Mesodermal cell (in vitro differentiated cells): ENCODE measurements around the gene AGT.

Experiments used
- H3K27ac ChIP-seq: 2 replicates; pipeline ENCODE4 v1.7.0; 2013; ENCODE audit warnings: mild to moderate bottlenecking, low read depth, low read length, moderate library complexity; ENCODE audit not compliant: severe bottlenecking
- H3K36me3 ChIP-seq: 2 replicates; pipeline ENCODE4 v1.7.1; 2013; ENCODE audit warnings: mild to moderate bottlenecking, low read length, moderate library complexity; ENCODE audit not compliant: control insufficient read depth, insufficient read depth
- H3K4me1 ChIP-seq: one replicate; pipeline ENCODE4 v1.7.1; 2013; ENCODE audit warnings: mild to moderate bottlenecking, low read length; ENCODE audit not compliant: insufficient read depth, control insufficient read depth, poor library complexity, severe bottlenecking
- H3K4me3 ChIP-seq: 2 replicates; pipeline ENCODE4 v1.7.0; 2013; ENCODE audit warnings: low read length, control low read depth, mild to moderate bottlenecking; ENCODE audit not compliant: insufficient read depth, poor library complexity, severe bottlenecking; ENCODE audit errors: extremely low read depth
- H3K9me3 ChIP-seq: 2 replicates; pipeline ENCODE4 v1.7.1; 2013; ENCODE audit warnings: mild to moderate bottlenecking, low read length, moderate library complexity; ENCODE audit not compliant: control insufficient read depth
- WGBS, 2 experiments: methylation state at CpG; one replicate each; pipeline ENCODE4 v1.1.5; 2013; ENCODE audit warnings: missing lambda C conversion rate in 2 of 2; ENCODE audit not compliant: insufficient coverage in 2 of 2; 5-methylcytosine and 5-hydroxymethylcytosine counted together

AGT gene

GRCh38 chr1:230686747-230687146 is 27.2 kb downstream of the AGT start:
- Histone ChIP-seq H3K4me1 (no peaks in the 10 kb centered on the region), H3K36me3 (peaks cover 73% of the 10 kb centered on the region), H3K4me3 (no peak overlapping the region), H3K27ac (no peak overlapping the region), H3K9me3 (no peaks in the 10 kb centered on the region)
- WGBS, 2 experiments = 93 to 100% methylated on average over 3 of the region's 5 CpGs

- H3K4me3 ChIP-seq = no peak overlapping the region
- no peaks in the 10 kb centered on the region for H3K4me1 ChIP-seq
- H3K9me3 ChIP-seq = no peaks in the 10 kb centered on the region
- H3K36me3 ChIP-seq = peaks cover 81% of the 10 kb centered on the region
- H3K27ac ChIP-seq = no peak overlapping the region
- 100% methylated on average over 1 of the region's 5 CpGs for WGBS, 2 experiments
These were observed 28.9 kb downstream of the AGT start for GRCh38 chr1:230684998-230685397.

- H3K4me1 ChIP-seq = no peaks in the 10 kb centered on the region
- H3K9me3 ChIP-seq = no peaks in the 10 kb centered on the region
- H3K36me3 ChIP-seq = peaks cover 80% of the 10 kb centered on the region
- WGBS, 2 experiments = 88% methylated on average over 1 of the region's 2 CpGs; no CpG with 5 or more reads in 1 of the 2 experiments
- H3K27ac ChIP-seq = no peak overlapping the region
- no peak overlapping the region for H3K4me3 ChIP-seq
These were observed 29.8 kb downstream of the AGT start for GRCh38 chr1:230684146-230684545.

- no peak overlapping the region for H3K27ac ChIP-seq
- peaks cover 80% of the 10 kb centered on the region for H3K36me3 ChIP-seq
- H3K4me1 ChIP-seq = no peaks in the 10 kb centered on the region
- no peak overlapping the region for H3K4me3 ChIP-seq
- WGBS, 2 experiments = 96 to 99% methylated on average over 6 to 7 of the region's 9 CpGs
- H3K9me3 ChIP-seq = no peaks in the 10 kb centered on the region
These were observed 30.9 kb downstream of the AGT start for GRCh38 chr1:230682882-230683610.

- H3K36me3 ChIP-seq = peaks cover 79% of the 10 kb centered on the region
- no peak overlapping the region for H3K27ac ChIP-seq
- 78 to 87% methylated on average over 1 to 2 of the region's 3 CpGs for WGBS, 2 experiments
- H3K9me3 ChIP-seq = no peaks in the 10 kb centered on the region
- H3K4me1 ChIP-seq = no peaks in the 10 kb centered on the region
- H3K4me3 ChIP-seq = no peak overlapping the region
These were observed 31.6 kb downstream of the AGT start for GRCh38 chr1:230682274-230682673.

GRCh38 chr1:230681599-230681998 is 32.3 kb downstream of the AGT start:
- Histone ChIP-seq H3K4me3 (no peak overlapping the region), H3K27ac (no peak overlapping the region), H3K36me3 (peaks cover 72% of the 10 kb centered on the region), H3K9me3 (no peaks in the 10 kb centered on the region), H3K4me1 (no peaks in the 10 kb centered on the region)
- 100% methylated on average over 1 of the region's 2 CpGs for WGBS, 2 experiments

GRCh38 chr1:230680300-230681025 is 33.5 kb downstream of the AGT start:
- Histone ChIP-seq H3K9me3 (peaks cover 5% of the 10 kb centered on the region), H3K36me3 (peaks cover 71% of the 10 kb centered on the region), H3K4me3 (no peak overlapping the region), H3K27ac (no peak overlapping the region), H3K4me1 (no peaks in the 10 kb centered on the region)
- 50% methylated on average over 2 of the region's 4 CpGs for WGBS, 2 experiments

GRCh38 chr1:230679825-230680224 is 34.1 kb downstream of the AGT start:
- Histone ChIP-seq H3K9me3 (peaks cover 5% of the 10 kb centered on the region), H3K4me3 (no peak overlapping the region), H3K4me1 (no peaks in the 10 kb centered on the region), H3K36me3 (peaks cover 69% of the 10 kb centered on the region), H3K27ac (no peak overlapping the region)
- WGBS, 2 experiments = 100% methylated on average over 1 to 2 of the region's 2 CpGs

GRCh38 chr1:230679192-230679591 is 34.7 kb downstream of the AGT start:
- Histone ChIP-seq H3K4me3 (no peak overlapping the region), H3K36me3 (peaks cover 69% of the 10 kb centered on the region), H3K27ac (no peak overlapping the region), H3K9me3 (peaks cover 5% of the 10 kb centered on the region), H3K4me1 (no peaks in the 10 kb centered on the region)
- WGBS, 2 experiments = 100% methylated on average over 1 of the region's 3 CpGs; no CpG with 5 or more reads in 1 of the 2 experiments

GRCh38 chr1:230677200-230677599 is 36.7 kb downstream of the AGT start:
- no peak overlapping the region for H3K27ac ChIP-seq
- H3K36me3 ChIP-seq = peaks cover 68% of the 10 kb centered on the region
- peaks cover 5% of the 10 kb centered on the region for H3K9me3 ChIP-seq
- WGBS, 2 experiments = no CpG with 5 or more reads among the region's 1 CpG
- no peaks in the 10 kb centered on the region for H3K4me1 ChIP-seq
- no peak overlapping the region for H3K4me3 ChIP-seq

GRCh38 chr1:230674581-230674980 is 39.3 kb downstream of the AGT start:
- H3K36me3 ChIP-seq = peaks cover 69% of the 10 kb centered on the region
- H3K27ac ChIP-seq = no peak overlapping the region
- WGBS, 2 experiments = 100% methylated on average over 2 of the region's 2 CpGs
- peaks cover 5% of the 10 kb centered on the region for H3K9me3 ChIP-seq
- H3K4me1 ChIP-seq = no peaks in the 10 kb centered on the region
- no peak overlapping the region for H3K4me3 ChIP-seq
